NCI-H1694 (cell line): Measurements from ENCODE around the gene ALDOB.

ENCODE experiments used
- DNase-seq: peaks from one replicate; lab custom pipeline; 2025; lab: John Stamatoyannopoulos, UW

The ALDOB gene

GRCh38 chr9:101455656-101456240 lies 20.2 kb upstream of the ALDOB start:
- DNase-seq: no peak

GRCh38 chr9:101453776-101454570 lies 18.4 kb upstream of the ALDOB start:
- no peak for DNase-seq

- no peak for DNase-seq
These were observed 15.9 kb upstream of the ALDOB start for GRCh38 chr9:101451498-101451897.

GRCh38 chr9:101450931-101451330 lies 15.4 kb upstream of the ALDOB start:
- no peak for DNase-seq

GRCh38 chr9:101449071-101449721 lies 13.6 kb upstream of the ALDOB start:
- peak; percentile 11 for DNase-seq

GRCh38 chr9:101448680-101449070 lies 13.1 kb upstream of the ALDOB start:
- DNase-seq: no peak

- DNase-seq: no peak
These were observed 11.2 kb upstream of the ALDOB start for GRCh38 chr9:101446732-101447131.

- no peak for DNase-seq
These were observed 9.9 kb upstream of the ALDOB start for GRCh38 chr9:101445353-101446029.

GRCh38 chr9:101443364-101443771 lies 7.8 kb upstream of the ALDOB start:
- peak; percentile 97 for DNase-seq

- DNase-seq: no peak
These were observed 7.2 kb upstream of the ALDOB start for GRCh38 chr9:101442736-101443135.

- no peak for DNase-seq
These were observed 6.7 kb upstream of the ALDOB start for GRCh38 chr9:101442318-101442717.

GRCh38 chr9:101440714-101441230 lies 5.2 kb upstream of the ALDOB start:
- no peak for DNase-seq

- DNase-seq: no peak
These were observed 2.9 kb upstream of the ALDOB start for GRCh38 chr9:101438523-101438922.

- DNase-seq: no peak
These were observed 2.2 kb upstream of the ALDOB start for GRCh38 chr9:101437806-101438232.

GRCh38 chr9:101434998-101435397 lies 576 bp downstream of the ALDOB start:
- DNase-seq: no peak

GRCh38 chr9:101433229-101433628 lies 2.3 kb downstream of the ALDOB start:
- DNase-seq: no peak

- no peak for DNase-seq
These were observed 2.8 kb downstream of the ALDOB start for GRCh38 chr9:101432740-101433139.

GRCh38 chr9:101432171-101432570 lies 3.4 kb downstream of the ALDOB start:
- no peak for DNase-seq

- no peak for DNase-seq
These were observed 5.8 kb downstream of the ALDOB start for GRCh38 chr9:101429736-101430135.

GRCh38 chr9:101428909-101429308 lies 6.7 kb downstream of the ALDOB start:
- DNase-seq: no peak

- no peak for DNase-seq
These were observed 7.5 kb downstream of the ALDOB start for GRCh38 chr9:101427957-101428655.

- DNase-seq: no peak
These were observed 8.2 kb downstream of the ALDOB start for GRCh38 chr9:101427358-101427757.
